Calu3 (cell line): ENCODE results near the gene KDM3B. TPM values are rescaled to one million over a fixed set of nuclear protein-coding genes. Genes with fewer than 3 reads are reported as not detected.

ENCODE experiments used
- BruUV-seq: library from RNA; stranded (reverse); fragments of 400-500 nt; replicated peaks from 2 replicates; lab custom pipeline; 2021; lab: Mats Ljungman, UMichigan
- CTCF ChIA-PET: fragments of 300-600 bp; sonication (Branson Sonifier 250); formaldehyde crosslinking; loops from one replicate; lab custom pipeline; 2022; ENCODE audit warnings: antibody characterized with exemption; lab: Charles Lee
- DNase-seq: peaks from one replicate; pipeline ENCODE4 v3.0.0; 2022
- H3K27ac Mint-ChIP-seq: one replicate; pipeline ENCODE4 v1.8.0; 2022; ENCODE audit warnings: mixed read lengths; ENCODE audit not compliant: unreplicated experiment
- H3K27me3 Mint-ChIP-seq: one replicate; pipeline ENCODE4 v1.8.0; 2022; ENCODE audit warnings: mixed read lengths; ENCODE audit not compliant: unreplicated experiment
- H3K36me3 Mint-ChIP-seq: one replicate; pipeline ENCODE4 v1.8.0; 2022; ENCODE audit warnings: mild to moderate bottlenecking, moderate library complexity, mixed read lengths; ENCODE audit not compliant: insufficient read depth, unreplicated experiment
- H3K4me1 Mint-ChIP-seq: one replicate; pipeline ENCODE4 v1.8.0; 2022; ENCODE audit warnings: mild to moderate bottlenecking, low read depth, mixed read lengths; ENCODE audit not compliant: unreplicated experiment
- H3K4me3 Mint-ChIP-seq: one replicate; pipeline ENCODE4 v1.8.0; 2022; ENCODE audit warnings: mild to moderate bottlenecking, low read depth, moderate library complexity, mixed read lengths; ENCODE audit not compliant: unreplicated experiment
- H3K9me3 Mint-ChIP-seq: one replicate; pipeline ENCODE4 v1.8.0; 2022; ENCODE audit warnings: low read depth, mixed read lengths; ENCODE audit not compliant: unreplicated experiment
- intact Hi-C: fragments of 100-400 bp; cut with micrococcal nuclease; formaldehyde crosslinking; loops from one replicate; pipeline ENCODE4 v1.10.0; 2022; ENCODE audit not compliant: unreplicated experiment
- total RNA-seq: library from RNA; stranded (reverse); gene quantifications from 2 replicates; pipeline ENCODE4 v1.2.3, GENCODE V29; 2022
- TF ChIP-seq, protein P1 (sequence below): fragments of 200-600 bp; IDR thresholded peaks from one replicate; pipeline ENCODE4 v1.8.0; 2022; ENCODE audit warnings: antibody characterized with exemption; ENCODE audit not compliant: unreplicated experiment

KDM3B gene
- total RNA-seq, 1 experiment from 2014 or later = 73.5 TPM

DNA sequence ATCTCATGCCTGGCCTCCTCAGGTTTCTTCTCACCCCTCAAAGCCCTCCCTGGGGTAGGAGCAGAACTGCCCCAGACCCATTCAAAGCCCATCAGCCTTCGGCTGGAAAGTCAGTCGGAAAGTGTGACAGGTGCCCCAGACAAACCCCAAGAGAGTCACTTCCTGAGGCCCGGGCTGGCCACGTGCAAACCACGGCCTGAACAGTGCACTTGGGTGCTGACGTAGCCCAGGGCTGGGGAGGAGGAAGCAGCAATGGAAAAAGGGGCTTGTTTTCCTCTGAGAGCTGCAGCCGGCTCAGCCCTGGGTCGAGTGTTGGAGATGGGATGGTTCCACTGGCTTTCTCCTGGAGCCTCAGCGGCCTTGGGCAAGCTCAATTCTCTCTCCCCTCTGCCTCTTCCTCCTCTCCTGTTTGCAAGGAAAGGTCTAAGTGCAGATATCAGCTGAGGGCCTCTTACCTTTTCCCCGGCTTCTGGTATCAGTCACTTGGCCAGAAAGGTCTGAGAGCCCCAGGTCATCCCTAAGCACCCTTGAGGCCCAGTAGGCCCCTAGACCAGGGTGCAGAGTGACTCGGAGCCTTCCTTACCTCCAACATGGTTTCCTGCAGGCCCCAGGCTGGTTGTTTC, 106.9 kb downstream of the KDM3B start:
- intact Hi-C loops = no loop called here
- CTCF ChIA-PET = no interaction called here
- H3K27ac Mint-ChIP-seq = no peak overlapping the region
- peaks cover 61% of the 10 kb centered on the region for H3K27me3 Mint-ChIP-seq
- H3K9me3 Mint-ChIP-seq = no peaks in the 10 kb centered on the region
- no peak overlapping the region for H3K4me3 Mint-ChIP-seq
- no peak for DNase-seq
- no TSS peak for BruUV-seq
- no peaks in the 10 kb centered on the region for H3K4me1 Mint-ChIP-seq
- TF ChIP-seq, protein P1, sequence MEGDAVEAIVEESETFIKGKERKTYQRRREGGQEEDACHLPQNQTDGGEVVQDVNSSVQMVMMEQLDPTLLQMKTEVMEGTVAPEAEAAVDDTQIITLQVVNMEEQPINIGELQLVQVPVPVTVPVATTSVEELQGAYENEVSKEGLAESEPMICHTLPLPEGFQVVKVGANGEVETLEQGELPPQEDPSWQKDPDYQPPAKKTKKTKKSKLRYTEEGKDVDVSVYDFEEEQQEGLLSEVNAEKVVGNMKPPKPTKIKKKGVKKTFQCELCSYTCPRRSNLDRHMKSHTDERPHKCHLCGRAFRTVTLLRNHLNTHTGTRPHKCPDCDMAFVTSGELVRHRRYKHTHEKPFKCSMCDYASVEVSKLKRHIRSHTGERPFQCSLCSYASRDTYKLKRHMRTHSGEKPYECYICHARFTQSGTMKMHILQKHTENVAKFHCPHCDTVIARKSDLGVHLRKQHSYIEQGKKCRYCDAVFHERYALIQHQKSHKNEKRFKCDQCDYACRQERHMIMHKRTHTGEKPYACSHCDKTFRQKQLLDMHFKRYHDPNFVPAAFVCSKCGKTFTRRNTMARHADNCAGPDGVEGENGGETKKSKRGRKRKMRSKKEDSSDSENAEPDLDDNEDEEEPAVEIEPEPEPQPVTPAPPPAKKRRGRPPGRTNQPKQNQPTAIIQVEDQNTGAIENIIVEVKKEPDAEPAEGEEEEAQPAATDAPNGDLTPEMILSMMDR = no peak
- H3K36me3 Mint-ChIP-seq = peaks cover 14% of the 10 kb centered on the region

DNA sequence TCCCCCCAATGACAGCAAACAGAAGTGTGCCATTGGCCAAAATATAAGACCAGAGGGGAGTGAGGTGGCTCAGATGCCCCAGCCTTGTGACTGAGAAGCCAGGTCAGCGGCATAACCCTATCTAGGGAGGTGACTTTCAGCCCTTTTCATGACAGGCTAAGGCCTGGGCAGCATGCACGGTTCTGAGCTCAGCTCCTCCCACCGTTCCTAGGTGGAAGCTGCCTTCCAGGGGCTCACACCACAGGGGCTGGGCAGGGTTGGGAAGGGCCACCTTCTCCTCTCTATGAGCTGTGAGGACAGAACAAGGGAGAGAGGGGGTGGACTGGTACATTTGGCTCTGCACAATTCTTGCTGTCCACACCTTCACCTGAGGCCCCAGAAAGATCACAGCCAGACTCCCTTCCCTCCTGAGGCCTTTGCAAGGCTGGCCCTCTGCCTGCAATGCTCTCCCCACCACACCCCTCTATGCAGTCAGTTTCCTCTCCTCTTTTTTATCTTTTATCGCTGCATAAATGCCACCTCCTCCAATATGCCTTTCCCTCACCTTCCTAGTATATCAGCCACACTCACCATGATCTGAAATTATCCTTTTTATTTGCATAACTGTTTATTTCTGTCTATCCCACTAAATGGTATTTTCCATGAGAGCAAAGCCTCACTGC, 107.7 kb downstream of the KDM3B start:
- CTCF ChIA-PET = no interaction called here
- Mint-ChIP-seq H3K27ac (no peak overlapping the region), H3K9me3 (no peaks in the 10 kb centered on the region), H3K27me3 (peaks cover 54% of the 10 kb centered on the region), H3K36me3 (peaks cover 21% of the 10 kb centered on the region), H3K4me1 (no peaks in the 10 kb centered on the region), H3K4me3 (no peak overlapping the region)
- no TSS peak for BruUV-seq
- TF ChIP-seq, protein P1 = no peak
- intact Hi-C loops = loop anchor here (10.0 kb wide), 1 partner anchor 85 kb away; the partner anchor contains the start of gene ETF1
- no peak for DNase-seq

- CTCF ChIA-PET = interaction anchor here (1.2 to 1.5 kb wide), 2 partner anchors 13 to 42 kb away, joined by 3 to 4 read pairs; no protein-coding TSS in a partner anchor
- BruUV-seq = no TSS peak
- H3K36me3 Mint-ChIP-seq = peaks cover 35% of the 10 kb centered on the region
- no peak overlapping the region for H3K4me3 Mint-ChIP-seq
- DNase-seq = no peak
- H3K9me3 Mint-ChIP-seq = no peaks in the 10 kb centered on the region
- H3K4me1 Mint-ChIP-seq = no peaks in the 10 kb centered on the region
- intact Hi-C loops = loop anchor here (10.0 kb wide), 1 partner anchor 83 kb away; the partner anchor contains the start of gene ETF1
- no peak overlapping the region for H3K27ac Mint-ChIP-seq
- peaks cover 40% of the 10 kb centered on the region for H3K27me3 Mint-ChIP-seq
- TF ChIP-seq, protein P1 = no peak
Measured at GRCh38 chr5:138461343-138462125, 109.0 kb downstream of the KDM3B start.

DNA sequence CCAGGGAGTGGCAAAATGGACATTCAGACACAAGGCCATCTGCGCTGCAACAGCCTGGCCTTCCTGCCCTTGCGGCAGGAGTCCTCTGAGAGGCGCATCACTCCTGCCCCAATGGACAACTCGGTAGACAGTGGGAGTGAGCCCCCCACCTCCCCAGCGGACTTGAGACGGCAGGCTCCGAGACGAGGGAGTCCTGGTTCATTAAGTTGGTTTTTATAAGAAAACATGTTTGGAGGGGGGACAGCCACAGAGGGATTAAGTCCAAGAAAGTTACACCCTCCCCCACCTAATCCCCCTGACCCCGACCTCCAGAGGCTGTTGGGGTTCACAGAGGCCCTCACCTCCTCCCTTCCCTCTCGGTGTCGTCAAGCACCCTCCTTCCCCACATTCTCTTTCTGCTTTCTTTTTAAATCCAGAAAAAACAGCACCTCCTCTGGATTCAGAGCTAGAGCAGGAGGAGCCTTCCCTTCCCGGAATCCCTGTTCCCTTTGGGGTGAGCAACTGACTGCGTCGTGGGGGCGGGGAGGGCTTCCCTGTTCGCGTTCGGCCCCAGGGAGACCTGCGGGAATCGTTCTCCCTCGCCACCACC, 111.0 kb downstream of the KDM3B start:
- H3K36me3 Mint-ChIP-seq = peaks cover 55% of the 10 kb centered on the region
- peaks cover 34% of the 10 kb centered on the region for H3K27me3 Mint-ChIP-seq
- no TSS peak for BruUV-seq
- TF ChIP-seq, protein P1 = no peak
- H3K4me3 Mint-ChIP-seq = peak overlapping the region; percentile 78
- H3K27ac Mint-ChIP-seq = peak overlapping the region; percentile 94
- CTCF ChIA-PET = interaction anchor here (0.6 to 3.1 kb wide), 4 partner anchors 13 to 250 kb away, joined by 3 to 35 read pairs (median 4); no protein-coding TSS in a partner anchor
- peaks cover 17% of the 10 kb centered on the region for H3K4me1 Mint-ChIP-seq
- no peak for DNase-seq
- no peaks in the 10 kb centered on the region for H3K9me3 Mint-ChIP-seq
- intact Hi-C loops = loop anchor here (10.0 kb wide), 1 partner anchor 81 kb away; the partner anchor contains the start of gene ETF1
